Measurements from ENCODE around the gene APCDD1L.
A peak's percentile ranks its signal among the peaks of the same experiment; 100 is the strongest.

The APCDD1L gene

GRCh38 chr20:58544891-58545290 lies 29.7 kb upstream of the APCDD1L start:
- no peak for DNase-seq

- DNase-seq = no peak
Measured at GRCh38 chr20:58544286-58544685, 29.1 kb upstream of the APCDD1L start.

- DNase-seq = no peak
Measured at GRCh38 chr20:58543274-58543673, 28.1 kb upstream of the APCDD1L start.

- DNase-seq = peak; percentile 15 to 36
Measured at GRCh38 chr20:58542411-58543095, 27.4 kb upstream of the APCDD1L start.

GRCh38 chr20:58542034-58542410 lies 26.8 kb upstream of the APCDD1L start:
- peak in 1 of 2 donors; percentile 2 for DNase-seq

GRCh38 chr20:58538752-58539151 lies 23.6 kb upstream of the APCDD1L start:
- DNase-seq = no peak

- DNase-seq = no peak
Measured at GRCh38 chr20:58537831-58538230, 22.6 kb upstream of the APCDD1L start.

GRCh38 chr20:58536289-58536688 lies 21.1 kb upstream of the APCDD1L start:
- DNase-seq = no peak

GRCh38 chr20:58531657-58532056 lies 16.5 kb upstream of the APCDD1L start:
- no peak for DNase-seq

GRCh38 chr20:58531063-58531462 lies 15.9 kb upstream of the APCDD1L start:
- DNase-seq = no peak

- DNase-seq = no peak
Measured at GRCh38 chr20:58528412-58528811, 13.2 kb upstream of the APCDD1L start.

- DNase-seq = no peak
Measured at GRCh38 chr20:58526411-58526810, 11.2 kb upstream of the APCDD1L start.

GRCh38 chr20:58524814-58525213 lies 9.6 kb upstream of the APCDD1L start:
- DNase-seq = no peak

GRCh38 chr20:58523971-58524315 lies 8.7 kb upstream of the APCDD1L start:
- DNase-seq = no peak

- no peak for DNase-seq
Measured at GRCh38 chr20:58523072-58523970, 8.1 kb upstream of the APCDD1L start.

GRCh38 chr20:58522666-58523065 lies 7.5 kb upstream of the APCDD1L start:
- DNase-seq = no peak

- no peak for DNase-seq
Measured at GRCh38 chr20:58521763-58522162, 6.6 kb upstream of the APCDD1L start.

GRCh38 chr20:58519940-58520712 lies 4.9 kb upstream of the APCDD1L start:
- DNase-seq = no peak

- DNase-seq = no peak
Measured at GRCh38 chr20:58518896-58519593, 3.8 kb upstream of the APCDD1L start.

- no peak for DNase-seq
Measured at GRCh38 chr20:58518387-58518786, 3.2 kb upstream of the APCDD1L start.

- DNase-seq = no peak
Measured at GRCh38 chr20:58514321-58515232, 622 bp downstream of the APCDD1L start.
